ENCODE measurements around the gene AFF3.
"Not testable (repeated sequence)": the region's sequence is repeated elsewhere in the genome, so short reads cannot be mapped to it uniquely, and the experiment has no call there.

Gene AFF3

GRCh38 chr2:99784282-99784681 lies 358.1 kb downstream of the AFF3 start:
- DNase-seq (ENCODE audit: low spot score), result no peak

GRCh38 chr2:99780276-99780675 lies 362.1 kb downstream of the AFF3 start:
- DNase-seq (ENCODE audit: low spot score), result no peak

- DNase-seq (ENCODE audit: low spot score), result no peak
Measured at GRCh38 chr2:99779276-99779675, 363.1 kb downstream of the AFF3 start.

DNA sequence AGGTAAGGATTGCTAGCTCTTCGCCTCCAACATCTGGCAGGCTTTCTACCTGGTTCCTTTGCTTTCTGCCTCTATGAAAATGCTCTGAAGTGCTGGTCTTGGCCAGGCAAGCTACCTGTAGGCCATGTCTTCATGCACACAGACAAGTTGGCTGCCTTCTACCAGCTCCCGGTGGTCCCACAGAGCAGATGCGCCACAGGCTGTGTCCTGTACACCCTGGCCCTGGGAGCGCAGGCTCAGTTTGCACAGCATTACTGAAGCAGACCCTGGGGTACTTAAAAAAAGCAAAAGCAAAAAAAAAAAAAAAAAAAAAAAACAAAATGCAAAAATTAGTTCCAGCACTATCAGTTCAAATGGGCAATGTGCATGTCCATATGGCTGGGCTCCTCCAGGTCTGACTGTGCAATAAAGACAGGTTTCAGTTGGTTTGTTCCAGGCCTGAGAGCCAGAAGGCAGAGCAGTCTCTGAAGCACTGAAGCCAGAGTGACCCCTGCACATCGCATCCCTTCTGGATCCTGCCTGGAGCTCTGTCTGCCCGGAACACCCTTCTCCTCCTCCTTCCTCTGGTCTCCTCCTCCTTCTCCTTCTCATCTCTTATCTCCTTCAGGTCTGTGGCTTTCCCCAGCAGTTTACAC lies 364.6 kb downstream of the AFF3 start:
- DNase-seq (ENCODE audit: low spot score), result no peak

DNA sequence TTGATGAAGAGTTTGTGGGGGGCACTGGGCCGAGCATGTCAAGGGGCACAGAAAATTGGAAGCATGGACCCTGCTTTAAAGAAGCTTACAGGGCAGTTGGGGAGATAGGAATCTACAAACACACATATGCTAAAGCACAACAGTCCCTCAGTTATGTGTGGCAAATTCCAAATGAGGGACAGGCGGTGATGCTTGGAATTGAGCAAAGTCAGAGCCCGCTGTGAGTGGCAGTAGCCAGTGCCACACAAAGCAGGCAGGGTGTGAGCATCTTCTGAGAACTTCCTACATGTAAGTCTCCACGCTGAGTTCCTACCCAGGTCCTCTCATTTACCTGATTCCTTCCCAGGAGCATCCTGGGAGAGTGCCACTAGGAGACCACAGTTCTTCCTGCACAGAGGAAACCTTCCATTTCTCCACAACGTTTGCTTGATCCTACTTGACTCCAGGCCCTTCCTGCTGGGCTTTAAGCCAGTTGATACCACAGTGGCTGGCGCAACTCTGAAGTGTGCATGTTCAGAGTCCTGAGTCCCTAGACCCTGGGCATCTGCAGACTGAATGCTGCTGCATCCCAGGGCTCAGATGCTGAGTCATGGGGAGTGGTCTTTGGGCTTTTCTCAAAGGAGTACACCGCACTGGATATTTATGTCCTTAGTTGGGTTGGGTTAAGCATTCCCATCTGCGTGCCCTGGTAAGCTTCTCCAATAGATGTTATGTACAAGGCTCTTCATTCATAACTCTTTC lies 365.3 kb downstream of the AFF3 start:
- no peak for DNase-seq (ENCODE audit: low spot score)

GRCh38 chr2:99776206-99776905 lies 366.0 kb downstream of the AFF3 start:
- DNase-seq (ENCODE audit: low spot score), result no peak

- no peak for DNase-seq (ENCODE audit: low spot score)
Measured at GRCh38 chr2:99775585-99775984, 366.8 kb downstream of the AFF3 start.

- not testable (repeated sequence) for DNase-seq (ENCODE audit: low spot score)
Measured at GRCh38 chr2:99773642-99774041, 368.7 kb downstream of the AFF3 start.

- no peak for DNase-seq (ENCODE audit: low spot score)
Measured at GRCh38 chr2:99772591-99773331, 369.6 kb downstream of the AFF3 start.

DNA sequence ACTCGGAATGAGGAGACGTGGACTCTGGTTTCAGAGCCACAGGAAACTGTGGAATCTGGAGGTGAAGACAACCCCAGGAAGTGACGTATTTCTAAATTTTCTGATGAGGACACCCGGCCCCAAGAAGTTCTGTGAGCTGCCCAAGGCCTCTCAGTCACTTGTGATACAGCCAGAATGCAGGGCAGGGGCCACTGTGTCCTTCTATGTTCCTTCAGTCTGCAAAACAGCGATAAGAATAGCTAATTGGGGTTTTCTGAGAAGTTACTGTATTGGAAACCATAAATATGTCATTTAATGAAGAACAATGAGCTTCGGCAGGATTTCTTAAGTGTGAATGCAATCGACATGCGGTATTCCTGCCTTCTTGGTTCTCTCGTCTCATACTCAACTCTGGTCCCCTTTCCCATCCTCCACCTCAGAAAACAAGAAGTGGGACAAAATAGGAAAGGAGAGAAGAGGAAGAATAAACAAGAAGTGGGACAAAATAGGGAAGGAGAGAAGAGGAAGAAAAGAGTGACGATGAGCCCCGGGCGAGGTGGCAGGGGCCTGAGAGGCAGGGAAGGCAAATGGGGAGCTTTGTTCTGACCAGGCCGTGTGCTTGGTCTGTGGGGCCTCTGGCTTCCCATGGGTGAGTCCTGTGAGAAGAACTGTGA lies 370.6 kb downstream of the AFF3 start:
- no peak for DNase-seq (ENCODE audit: low spot score)

DNA sequence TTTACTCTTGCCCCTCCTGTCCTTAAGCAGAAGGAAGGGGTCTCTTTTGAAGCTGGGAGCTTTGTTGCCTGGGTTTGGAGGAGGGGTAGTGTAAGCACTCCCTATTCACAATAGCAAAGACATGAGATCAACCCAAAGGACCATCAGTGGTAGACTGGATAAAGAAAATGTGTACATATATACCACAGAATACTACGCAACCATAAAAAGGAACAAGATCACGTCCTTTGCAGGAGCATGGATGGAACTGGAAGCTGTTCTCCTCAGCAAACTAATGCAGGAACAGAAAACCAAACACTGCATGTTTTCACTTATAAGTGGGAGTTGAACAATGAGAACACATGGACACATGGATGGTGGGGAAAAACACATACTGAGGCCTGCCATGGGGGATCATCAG lies 371.5 kb downstream of the AFF3 start:
- no peak for DNase-seq (ENCODE audit: low spot score)

- no peak for DNase-seq (ENCODE audit: low spot score)
Measured at GRCh38 chr2:99765731-99766318, 376.6 kb downstream of the AFF3 start.

DNA sequence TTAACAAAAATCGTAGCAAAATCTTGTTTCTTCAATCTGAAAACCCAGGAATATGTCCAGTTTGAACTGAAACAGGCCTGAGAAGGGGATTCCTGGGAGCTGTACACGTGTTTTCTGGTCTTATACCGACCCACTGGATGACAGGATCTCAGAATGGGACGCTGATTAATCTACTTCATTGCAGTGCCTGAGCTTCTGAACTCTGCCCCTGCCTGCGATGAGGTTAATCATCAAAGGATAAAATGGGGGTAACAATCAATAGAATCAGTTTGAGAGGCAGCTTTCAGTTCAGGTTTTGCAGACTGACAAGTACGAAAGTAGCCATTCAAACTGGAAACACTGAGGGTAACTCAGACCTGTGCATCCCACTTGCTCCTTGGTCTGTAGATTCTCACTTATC lies 378.6 kb downstream of the AFF3 start:
- DNase-seq (ENCODE audit: low spot score), result no peak

- no peak for DNase-seq (ENCODE audit: low spot score)
Measured at GRCh38 chr2:99762714-99763113, 379.7 kb downstream of the AFF3 start.

DNA sequence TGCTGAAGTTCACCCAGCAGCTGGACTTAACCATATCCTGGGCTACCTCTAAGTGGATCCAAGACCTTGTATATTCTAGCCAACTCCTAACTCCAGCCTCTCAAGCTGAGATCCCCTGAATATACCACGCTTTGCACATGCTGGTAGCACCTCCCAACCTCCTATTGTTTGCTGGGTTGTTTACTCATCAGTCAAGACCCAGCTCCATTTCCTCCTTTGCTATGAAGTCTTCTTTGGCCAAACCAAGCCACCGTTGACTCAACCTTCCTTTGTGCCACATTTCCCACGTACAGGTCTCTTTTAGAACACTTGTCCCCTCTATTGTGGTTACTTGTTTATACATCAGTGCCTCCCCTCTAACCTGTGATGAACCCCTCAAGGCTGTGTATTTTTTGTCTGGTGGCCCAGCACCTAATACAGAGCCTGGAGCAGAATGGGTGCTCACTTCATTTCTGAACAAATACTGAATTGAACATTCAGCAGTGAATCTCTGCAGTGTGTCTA lies 384.7 kb downstream of the AFF3 start:
- no peak for DNase-seq (ENCODE audit: low spot score)

- no peak for DNase-seq (ENCODE audit: low spot score)
Measured at GRCh38 chr2:99756059-99756458, 386.3 kb downstream of the AFF3 start.

DNA sequence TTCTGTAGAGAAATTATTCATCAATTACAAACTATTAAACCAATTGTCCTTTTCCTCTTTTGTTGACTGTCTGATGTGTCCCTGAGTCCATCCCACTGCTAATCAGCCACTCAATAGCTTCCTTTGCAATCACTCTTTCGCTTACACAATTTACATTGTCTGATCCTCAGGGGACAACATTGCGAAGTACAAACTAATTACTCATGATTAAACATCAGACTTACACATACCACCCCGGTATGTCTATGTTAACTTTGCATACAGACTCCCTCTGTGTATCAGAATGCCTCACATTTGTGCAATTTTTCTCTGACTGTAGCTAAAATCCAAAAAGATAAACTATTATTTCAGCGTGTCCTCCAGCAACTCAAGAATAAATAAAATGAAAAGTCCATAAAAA lies 388.2 kb downstream of the AFF3 start:
- DNase-seq (ENCODE audit: low spot score), result no peak

GRCh38 chr2:99753505-99753904 lies 388.9 kb downstream of the AFF3 start:
- DNase-seq (ENCODE audit: low spot score), result no peak

- no peak for DNase-seq (ENCODE audit: low spot score)
Measured at GRCh38 chr2:99748344-99748743, 394.0 kb downstream of the AFF3 start.

- no peak for DNase-seq (ENCODE audit: low spot score)
Measured at GRCh38 chr2:99747842-99748241, 394.5 kb downstream of the AFF3 start.

GRCh38 chr2:99743146-99743545 lies 399.2 kb downstream of the AFF3 start:
- no peak for DNase-seq (ENCODE audit: low spot score)

Data from ecto neural progenitor cell (in vitro differentiated cells).